HL-60 (cell line): ENCODE data around the gene HIPK4.
"Not testable (repeated sequence)": the region's sequence is repeated elsewhere in the genome, so short reads cannot be mapped to it uniquely, and the experiment has no call there.

ENCODE experiments used
- DNase-seq, 2 experiments: peaks; one replicate each; pipeline ENCODE4 v3.0.0-alpha.2; 2010 to 2020; ENCODE audit warnings: low read depth in 1 of 2, low spot score in 1 of 2
- H3K27ac ChIP-seq: fragments of 250-450 bp; sonication (Bioruptor Pico); replicated peaks from 2 replicates; pipeline ENCODE4 v1.5.1; 2020; ENCODE audit warnings: mild to moderate bottlenecking, moderate library complexity
- H3K27me3 ChIP-seq: fragments of 250-450 bp; sonication (Bioruptor Pico); 2 replicates; pipeline ENCODE4 v1.5.1; 2021; ENCODE audit warnings: mild to moderate bottlenecking, moderate library complexity; ENCODE audit not compliant: insufficient read depth, poor library complexity, severe bottlenecking
- H3K4me3 ChIP-seq: replicated peaks from 2 replicates; pipeline ENCODE4 v1.5.1; 2011; ENCODE audit warnings: mild to moderate bottlenecking, control low read depth, low read length; ENCODE audit not compliant: insufficient read depth
- GABPA ChIP-seq: IDR thresholded peaks from 2 replicates; pipeline ENCODE4 v1.6.1; 2012; ENCODE audit warnings: low read depth
- POLR2AphosphoS5 ChIP-seq: IDR thresholded peaks from 2 replicates; pipeline ENCODE4 v1.6.1; 2012; ENCODE audit warnings: low read depth
- REST ChIP-seq: IDR thresholded peaks from 2 replicates; pipeline ENCODE4 v1.6.1; 2012; ENCODE audit warnings: low read depth; ENCODE audit not compliant: insufficient replicate concordance
- SPI1 ChIP-seq: IDR thresholded peaks from 2 replicates; pipeline ENCODE4 v1.6.1; 2012; ENCODE audit warnings: low read depth, mild to moderate bottlenecking, borderline replicate concordance
- TF ChIP-seq, protein P1 (sequence below): IDR thresholded peaks from one replicate; pipeline ENCODE4 v1.5.1; 2011; ENCODE audit warnings: low read length, control low read depth, inconsistent platforms; ENCODE audit not compliant: insufficient read depth

HIPK4 gene

GRCh38 chr19:40431698-40432097 lies 41.7 kb upstream of the HIPK4 start:
- Histone ChIP-seq H3K4me3 (no peak overlapping the region), H3K27ac (no peak overlapping the region), H3K27me3 (no peaks in the 10 kb centered on the region)
- no peak for DNase-seq
- TF ChIP-seq GABPA (no peak), SPI1 (no peak), REST (no peak), POLR2AphosphoS5 (no peak)
- TF ChIP-seq, protein P1, sequence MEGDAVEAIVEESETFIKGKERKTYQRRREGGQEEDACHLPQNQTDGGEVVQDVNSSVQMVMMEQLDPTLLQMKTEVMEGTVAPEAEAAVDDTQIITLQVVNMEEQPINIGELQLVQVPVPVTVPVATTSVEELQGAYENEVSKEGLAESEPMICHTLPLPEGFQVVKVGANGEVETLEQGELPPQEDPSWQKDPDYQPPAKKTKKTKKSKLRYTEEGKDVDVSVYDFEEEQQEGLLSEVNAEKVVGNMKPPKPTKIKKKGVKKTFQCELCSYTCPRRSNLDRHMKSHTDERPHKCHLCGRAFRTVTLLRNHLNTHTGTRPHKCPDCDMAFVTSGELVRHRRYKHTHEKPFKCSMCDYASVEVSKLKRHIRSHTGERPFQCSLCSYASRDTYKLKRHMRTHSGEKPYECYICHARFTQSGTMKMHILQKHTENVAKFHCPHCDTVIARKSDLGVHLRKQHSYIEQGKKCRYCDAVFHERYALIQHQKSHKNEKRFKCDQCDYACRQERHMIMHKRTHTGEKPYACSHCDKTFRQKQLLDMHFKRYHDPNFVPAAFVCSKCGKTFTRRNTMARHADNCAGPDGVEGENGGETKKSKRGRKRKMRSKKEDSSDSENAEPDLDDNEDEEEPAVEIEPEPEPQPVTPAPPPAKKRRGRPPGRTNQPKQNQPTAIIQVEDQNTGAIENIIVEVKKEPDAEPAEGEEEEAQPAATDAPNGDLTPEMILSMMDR: no peak

DNA sequence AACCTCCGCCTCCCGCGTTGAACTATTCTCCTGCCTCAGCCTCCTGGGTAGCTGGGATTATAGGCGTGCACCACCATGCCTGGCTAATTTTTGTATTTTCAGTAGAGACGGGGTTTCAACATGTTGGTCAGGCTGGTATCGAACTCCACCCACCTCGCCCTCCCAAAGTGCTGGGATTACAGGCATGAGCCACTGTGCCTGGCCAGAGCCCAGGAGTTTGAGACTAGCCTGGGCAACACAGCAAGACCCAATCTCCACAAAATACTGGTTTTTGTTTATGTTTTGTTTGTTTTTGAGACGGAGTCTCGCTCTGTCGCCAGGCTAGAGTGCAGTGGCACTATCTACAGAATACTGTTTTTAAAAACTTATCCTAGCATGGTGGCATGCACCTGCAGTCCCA lies 40.3 kb upstream of the HIPK4 start:
- H3K27ac ChIP-seq, H3K4me3 ChIP-seq, H3K27me3 ChIP-seq, DNase-seq: not testable (repeated sequence)

DNA sequence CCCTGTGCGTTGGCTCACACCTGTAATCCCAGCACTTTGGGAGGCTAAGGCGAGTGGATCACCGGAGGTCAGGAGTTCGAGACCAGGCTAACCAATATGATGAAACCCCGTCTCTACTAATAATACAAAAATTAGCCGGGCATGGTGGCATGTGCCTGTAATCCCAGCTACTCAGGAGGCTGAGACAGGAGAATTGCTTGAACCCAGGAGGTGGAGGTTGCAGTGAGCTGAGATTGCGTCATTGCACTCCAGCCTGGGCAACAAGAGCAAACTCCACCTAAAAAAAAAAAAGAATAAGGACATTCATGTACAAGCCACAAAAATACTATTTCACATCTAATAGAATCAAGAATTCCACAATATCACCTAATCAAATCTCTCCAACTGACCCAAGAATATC lies 38.2 kb upstream of the HIPK4 start:
- DNase-seq, H3K27ac ChIP-seq, H3K27me3 ChIP-seq, H3K4me3 ChIP-seq: not testable (repeated sequence)

DNA sequence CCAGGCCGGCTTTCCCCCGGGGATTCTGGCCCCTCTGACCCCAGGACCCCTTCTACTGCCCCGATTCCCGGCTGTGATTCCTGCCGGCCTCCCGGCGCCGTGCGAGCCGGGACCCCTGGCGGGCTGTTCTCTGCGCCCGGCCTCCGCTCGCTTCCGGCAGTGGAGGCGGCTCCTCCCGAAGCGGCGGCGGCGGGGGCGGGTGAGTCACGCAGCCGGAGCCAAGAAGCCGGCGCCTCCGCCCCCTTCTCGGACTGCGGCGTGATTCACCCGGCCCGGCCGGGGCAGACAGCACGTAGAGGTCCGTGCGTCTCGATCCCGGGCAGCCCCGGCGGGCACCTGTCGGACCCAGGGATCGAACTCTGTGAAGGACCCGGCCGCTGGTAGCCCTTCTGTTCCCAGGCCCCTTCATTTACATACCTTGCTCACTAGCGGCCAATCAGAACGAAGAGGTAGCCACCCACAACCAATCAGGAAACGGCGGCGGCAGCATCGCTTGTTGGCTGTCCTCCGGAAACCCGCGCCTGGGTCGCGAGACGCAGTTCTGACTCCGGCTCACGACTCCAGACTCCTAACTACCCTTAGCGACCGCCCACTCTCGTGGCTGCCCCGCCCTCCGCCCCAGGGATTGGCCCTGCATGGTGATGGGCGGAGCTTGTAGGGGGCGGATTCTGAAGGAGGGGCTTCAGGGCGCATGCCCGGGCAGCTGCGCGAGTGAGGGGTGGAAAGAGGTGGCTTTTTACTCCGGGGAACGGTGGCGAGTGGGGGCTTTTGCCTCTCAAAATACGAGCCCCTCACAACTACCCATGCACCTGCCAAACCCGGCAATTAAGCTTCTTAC lies 35.7 kb upstream of the HIPK4 start, which contains the start of gene SERTAD1:
TSS of gene SERTAD1 (minus strand) at position 543 of the 838 bp plus-strand sequence. CDS start 2,446 bp downstream, outside the sequence.
- peak; percentile 26; the same call in 1 of the 2 replicates for TF ChIP-seq GABPA
- no peak for TF ChIP-seq REST
- peak; percentile 29; the same call in 1 of the 2 replicates for TF ChIP-seq POLR2AphosphoS5
- TF ChIP-seq, protein P1: peak; percentile 28
- DNase-seq: peak; percentile 97 to 100
- no peaks in the 10 kb centered on the region for H3K27me3 ChIP-seq
- peak within 1 kb of the TSS; percentile 74 for H3K27ac ChIP-seq
- H3K4me3 ChIP-seq: peak within 1 kb of the TSS; percentile 79
